GM21390 (cell line): ENCODE results near the gene CMTM1.
"Not testable (repeated sequence)": the region's sequence is repeated elsewhere in the genome, so short reads cannot be mapped to it uniquely, and the experiment has no call there.

Experiments
- ATAC-seq: cut with Tn5 transposase; IDR thresholded peaks from one replicate; pipeline ENCODE4 v1.9.1; 2021; ENCODE audit not compliant: unreplicated experiment

The CMTM1 gene

DNA sequence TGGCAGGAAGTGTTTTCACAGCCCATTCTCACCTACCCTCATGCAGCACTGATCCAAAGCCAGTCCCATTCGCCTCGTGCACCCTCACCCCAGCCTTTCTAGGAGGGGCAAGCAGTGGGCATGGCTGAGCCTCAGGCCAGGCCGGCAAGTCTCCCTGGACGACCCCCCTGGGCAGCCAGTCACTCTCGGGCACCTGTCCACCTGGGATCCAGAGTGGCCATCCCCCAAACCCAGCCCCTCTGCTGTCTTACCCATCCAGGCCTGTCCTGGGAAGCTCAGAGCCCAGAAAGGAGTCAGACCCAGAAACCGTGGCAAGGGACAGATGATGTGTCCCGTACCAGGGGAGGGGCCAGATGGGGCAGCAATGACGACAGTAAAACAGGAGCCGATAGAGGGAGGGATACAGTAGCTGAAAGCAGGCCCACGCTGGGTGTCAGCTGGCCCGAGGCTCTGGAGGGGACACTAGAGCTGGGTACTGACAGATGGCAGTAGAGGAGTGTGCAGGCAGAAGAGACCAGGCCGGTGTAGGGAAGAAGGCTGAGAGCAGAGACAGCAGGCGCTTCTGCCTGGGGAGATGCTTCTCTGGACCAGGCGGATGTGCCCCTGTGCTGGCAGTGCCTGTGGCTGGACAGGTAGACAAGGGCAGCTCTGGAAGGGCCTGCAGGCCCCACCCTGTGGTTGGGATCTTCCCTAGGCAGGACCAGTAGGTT is 44.0 kb downstream of the CMTM1 start:
- ATAC-seq, result no peak

DNA sequence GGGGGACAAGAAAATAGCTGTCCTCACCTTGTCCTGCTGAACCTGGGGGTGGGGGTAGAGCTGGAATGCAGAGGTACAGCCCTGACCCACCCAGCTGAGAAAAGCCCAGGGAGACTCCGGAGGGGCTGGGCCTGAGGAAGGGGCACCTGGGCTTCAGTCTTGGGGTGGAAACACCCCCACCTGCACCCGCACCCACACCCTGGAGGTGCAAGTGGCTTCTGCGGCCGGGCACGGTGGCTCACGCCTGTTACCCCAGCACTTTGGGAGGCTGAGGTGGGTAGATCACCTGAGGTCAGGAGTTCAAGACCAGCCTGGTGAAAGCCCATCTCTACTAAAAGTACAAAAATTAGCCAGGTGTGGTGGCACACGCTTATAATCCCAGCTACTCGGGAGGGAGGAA is 45.7 kb downstream of the CMTM1 start:
- not testable (repeated sequence) for ATAC-seq

DNA sequence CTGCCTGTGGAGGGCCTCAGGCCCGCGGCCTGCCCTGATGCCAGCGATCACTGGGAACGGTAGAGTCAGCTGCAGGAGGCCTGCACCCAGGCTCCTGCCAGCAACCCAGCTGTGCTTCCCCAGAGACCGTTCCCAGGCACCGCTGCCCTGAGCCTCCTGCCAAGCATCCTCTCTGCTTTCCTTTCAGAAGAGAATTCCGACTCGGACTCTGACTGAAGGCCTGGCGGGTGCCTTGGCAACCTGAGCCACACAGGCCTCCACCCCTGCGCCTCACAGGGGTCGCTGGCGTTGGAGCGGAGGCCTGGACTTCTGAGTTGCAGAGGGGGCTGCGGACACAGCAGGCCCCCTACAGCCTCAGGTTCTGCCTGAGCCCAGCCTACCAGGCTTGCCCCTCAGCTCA is 46.2 kb downstream of the CMTM1 start:
- ATAC-seq, result no peak

DNA sequence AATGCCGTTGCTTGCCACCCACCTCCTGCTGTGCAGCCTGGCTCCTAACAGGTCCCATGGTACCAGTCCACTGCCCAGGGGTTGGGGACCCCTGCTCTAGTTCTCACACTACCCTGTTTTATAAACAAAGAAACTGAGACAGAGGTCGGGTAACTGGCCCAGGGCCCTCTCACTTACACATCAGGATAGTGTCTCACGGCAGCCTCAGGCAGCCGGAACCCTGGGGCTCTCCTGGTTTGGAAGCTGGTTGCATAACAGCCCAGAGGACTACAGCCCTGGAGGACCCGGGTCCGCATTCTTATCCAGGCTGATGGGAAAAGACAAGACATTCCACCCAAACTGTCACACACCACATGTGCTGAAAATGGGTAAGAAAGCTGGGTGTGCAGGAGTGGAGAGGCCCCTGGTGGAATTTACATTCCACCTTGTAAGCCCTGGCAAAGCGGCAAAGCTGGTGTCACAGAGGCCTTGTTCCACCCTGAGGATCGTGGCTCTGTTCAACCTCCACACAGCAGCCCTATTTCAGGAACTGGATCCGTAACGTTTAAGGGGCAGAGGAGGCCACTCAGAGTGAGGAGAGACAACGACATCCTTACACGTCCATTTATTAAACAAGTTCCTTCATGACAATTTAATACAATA is 48.0 kb downstream of the CMTM1 start:
- no peak for ATAC-seq

DNA sequence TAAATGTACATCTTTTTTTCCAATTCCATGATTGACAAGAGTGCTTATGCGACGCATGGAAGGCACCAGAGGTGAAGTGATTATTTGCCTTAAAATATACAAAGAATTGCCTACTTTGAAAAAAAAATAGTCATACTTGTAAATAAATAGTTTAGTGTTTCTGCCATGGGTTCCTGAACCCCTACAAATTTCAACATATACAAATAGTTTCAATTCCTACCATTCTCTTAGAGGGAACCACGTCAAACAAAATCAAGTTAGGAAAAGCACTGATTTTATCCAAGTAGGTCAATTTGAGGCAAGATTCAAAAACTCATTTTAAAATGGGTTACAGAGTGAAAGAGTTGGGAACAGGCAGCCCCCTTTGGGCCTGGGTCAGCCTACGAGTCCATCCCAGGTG is 49.9 kb downstream of the CMTM1 start:
- ATAC-seq, result no peak

DNA sequence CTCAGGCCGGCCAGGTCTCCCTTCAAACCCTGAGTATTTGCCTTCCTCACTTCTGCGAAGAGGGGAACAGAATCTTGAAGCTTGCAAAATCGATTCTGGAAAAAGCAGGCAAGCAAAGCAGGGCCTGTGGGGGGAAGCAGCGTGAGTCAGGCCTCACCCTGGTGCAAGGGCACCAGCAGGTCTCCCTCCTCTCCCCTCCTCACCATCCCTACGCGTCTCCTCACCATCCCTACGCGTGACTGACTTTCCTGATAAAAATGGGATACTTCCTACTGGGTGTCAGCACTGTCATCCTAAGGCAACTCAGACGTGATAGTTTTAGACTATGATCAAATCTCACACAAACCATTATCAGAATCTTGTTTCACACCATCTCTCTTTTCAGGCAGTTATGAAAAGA is 50.4 kb downstream of the CMTM1 start:
- ATAC-seq, result no peak

DNA sequence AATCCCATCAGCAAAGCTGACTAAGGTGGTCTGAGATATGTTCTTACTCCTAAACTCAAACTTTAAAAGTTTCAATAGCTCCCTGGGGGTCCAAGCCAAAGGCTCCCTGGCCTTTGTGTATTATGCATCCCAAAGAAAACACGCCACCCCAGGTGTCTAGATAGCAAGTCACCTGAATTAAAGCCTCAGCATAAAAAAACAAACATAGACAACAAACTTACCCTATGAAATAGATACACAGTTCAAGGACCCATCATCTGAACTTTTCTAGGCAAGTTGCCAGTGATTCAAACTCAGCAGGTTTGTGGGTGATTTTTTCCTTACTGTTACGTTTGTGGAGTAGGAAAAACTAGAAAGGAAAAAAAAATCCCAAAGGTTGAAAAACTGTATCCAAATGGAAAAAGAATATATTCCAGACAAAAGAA is 50.8 kb downstream of the CMTM1 start:
- no peak for ATAC-seq

DNA sequence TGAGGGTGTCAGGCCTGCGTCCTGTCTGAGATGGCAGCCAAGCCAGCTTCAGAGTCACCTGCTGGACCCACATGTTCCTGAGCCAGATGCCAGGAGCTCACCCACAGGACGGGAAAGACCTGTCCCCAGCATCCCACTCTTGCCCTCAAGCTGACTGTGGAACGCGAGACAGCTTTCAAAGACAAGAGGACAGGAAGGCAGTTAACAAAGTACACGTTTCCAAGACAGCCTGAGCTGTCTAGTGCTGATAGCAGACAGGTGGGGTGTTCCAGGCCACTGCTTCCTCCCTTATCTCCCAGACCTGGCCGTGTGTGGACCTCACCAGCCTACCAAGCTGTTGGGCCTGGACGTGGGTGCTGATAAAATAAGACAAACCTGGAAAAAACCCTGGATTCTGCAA is 51.5 kb downstream of the CMTM1 start:
- no peak for ATAC-seq

DNA sequence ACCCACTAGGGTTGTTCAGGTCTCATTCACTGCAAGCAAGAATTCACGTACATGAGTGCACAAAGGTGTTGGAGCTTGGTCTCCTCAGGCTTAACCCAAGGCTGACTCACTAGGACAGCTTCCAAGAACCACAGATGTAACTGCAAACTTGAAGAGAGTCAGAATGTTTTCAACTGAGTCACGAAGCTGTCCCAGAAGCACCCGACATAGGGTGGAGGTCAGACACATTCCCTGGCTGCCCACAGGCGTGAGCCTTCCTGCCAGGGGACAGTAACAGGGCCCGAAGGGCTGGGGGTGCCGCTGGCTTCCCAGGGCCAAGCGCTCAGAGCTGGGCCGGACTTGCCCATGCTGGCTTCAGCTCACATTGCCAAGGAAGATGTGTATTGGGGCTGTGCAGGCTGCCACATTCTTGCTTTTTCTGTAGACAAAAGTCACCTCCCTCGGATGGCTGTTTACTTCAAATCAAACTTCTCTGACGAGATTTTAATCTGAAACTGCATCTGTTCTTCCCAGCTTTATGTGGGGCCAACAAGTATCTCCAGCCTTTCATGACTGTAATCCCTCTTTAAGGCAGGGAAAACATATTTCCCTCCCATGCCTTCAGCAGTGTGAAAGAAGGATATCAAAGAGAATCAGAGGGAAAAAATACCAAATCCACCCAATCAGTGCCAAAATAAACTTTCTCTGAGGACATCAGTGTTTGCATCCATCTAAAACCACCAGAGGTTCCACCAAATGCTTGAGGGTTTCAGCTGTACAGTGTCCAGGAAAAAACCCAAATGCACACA is 52.5 kb downstream of the CMTM1 start:
- ATAC-seq, result no peak

DNA sequence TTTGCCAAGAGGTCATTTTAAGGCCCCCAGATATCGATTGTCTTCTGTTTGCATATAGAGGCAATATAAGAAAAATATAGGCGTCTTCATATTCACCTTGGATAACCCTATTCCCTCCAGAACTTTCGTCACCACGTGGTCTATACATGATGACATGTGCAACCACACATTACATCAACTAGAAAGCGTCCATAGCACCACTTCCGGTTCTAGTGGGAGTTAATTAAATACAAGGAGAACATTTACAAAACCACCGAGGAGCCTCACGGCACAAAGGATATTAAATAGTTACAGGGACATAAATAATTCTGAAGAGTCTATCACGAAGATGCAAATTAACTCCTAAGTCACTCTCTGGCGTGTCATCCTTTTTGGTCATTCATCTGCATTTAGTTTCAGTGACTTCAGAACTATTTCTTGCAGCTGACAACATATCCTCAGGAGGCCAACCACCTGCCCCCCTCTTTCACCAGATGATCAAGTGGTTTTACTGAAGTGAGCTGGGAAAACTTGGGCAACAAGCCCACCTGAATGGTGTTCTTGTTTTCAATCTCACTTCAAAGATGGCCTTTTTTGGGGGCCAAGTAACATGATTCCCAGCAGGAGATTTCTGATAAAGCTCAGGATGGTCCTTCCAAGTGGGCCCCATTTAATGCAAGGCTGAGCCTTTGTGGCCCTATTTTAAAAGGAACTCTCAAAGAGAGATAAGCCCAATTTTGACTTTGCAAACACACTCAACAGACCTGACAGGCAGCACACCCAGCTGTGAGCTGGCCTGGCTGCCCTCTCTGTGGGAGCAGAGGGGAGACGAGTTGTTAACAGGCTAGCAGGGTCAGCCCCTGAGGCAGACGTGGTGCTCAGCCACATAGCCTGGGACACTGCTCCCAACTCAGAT is 53.5 kb downstream of the CMTM1 start:
- no peak for ATAC-seq

DNA sequence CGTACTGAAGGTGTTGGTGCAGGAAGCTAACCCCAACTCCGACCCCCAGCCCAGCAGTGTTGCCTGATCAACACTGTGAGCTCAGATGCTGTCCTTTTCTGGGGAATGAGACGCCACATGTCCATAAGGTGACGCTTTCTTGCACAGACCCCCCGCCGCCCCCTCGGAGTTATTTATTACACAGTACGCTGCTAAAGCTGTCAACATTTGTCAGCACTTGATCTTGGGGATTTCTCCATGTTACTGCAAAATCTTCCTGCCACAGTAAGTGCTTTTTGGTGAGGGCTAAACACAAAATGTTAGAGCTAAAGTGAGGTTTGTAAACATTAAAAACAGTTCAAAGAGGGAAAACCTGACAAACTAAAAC is 54.2 kb downstream of the CMTM1 start:
- no peak for ATAC-seq

DNA sequence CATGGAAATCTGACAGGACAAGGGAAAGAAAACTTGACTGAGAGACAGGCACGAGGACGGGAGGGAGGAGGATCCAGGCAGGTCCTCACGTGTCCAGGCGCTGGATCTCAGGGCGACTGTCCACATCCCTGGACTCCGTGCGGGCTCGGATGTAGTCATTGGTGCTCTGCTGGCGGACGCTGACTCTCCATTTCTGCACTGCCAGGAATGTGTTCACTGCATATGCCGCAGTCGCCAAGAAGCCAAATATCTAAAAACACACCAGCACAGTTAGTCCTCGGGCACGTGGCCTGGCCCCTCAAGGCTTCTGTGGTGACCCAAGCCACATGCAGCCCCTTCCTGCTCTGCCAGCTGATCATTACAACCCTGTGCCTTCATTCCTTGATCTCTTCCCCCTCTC is 55.7 kb downstream of the CMTM1 start:
- ATAC-seq, result no peak

DNA sequence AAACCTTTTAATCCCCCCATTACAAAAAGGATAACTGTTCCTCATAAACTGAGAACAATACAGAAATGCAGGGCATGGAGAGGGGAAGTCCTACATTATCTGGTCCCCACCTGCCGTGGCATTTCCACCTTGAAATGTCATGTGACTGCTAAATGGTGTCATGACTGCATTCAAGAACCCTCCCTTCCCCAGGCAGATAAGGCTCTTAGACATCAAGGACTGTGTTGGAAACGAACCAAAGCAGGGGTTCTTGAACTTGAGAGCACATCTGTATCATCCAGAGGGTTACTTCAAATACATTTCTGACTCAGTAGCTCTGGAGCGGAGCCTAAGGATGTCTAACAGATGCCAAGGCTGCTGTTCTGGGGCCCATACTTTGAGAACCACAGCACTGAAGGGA is 56.6 kb downstream of the CMTM1 start:
- no peak for ATAC-seq

DNA sequence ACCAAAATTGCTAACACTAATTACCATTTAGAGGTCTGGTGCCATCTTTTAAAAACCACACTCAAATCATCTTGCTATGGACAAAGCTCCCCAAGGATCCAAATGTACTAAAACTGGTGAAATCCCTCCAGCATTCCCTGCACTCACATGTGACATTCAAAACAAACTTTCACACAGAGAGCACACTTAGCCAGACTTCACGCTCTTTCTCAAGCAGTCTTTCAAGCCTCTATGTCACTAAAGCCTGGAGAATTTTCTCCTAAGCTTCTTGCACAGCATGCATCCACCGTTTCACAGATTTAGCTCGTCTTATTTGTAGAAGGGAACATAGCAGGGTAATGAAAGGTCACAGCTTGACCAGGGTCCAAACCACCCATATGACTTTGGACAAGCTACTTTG is 57.5 kb downstream of the CMTM1 start:
- ATAC-seq, result no peak

DNA sequence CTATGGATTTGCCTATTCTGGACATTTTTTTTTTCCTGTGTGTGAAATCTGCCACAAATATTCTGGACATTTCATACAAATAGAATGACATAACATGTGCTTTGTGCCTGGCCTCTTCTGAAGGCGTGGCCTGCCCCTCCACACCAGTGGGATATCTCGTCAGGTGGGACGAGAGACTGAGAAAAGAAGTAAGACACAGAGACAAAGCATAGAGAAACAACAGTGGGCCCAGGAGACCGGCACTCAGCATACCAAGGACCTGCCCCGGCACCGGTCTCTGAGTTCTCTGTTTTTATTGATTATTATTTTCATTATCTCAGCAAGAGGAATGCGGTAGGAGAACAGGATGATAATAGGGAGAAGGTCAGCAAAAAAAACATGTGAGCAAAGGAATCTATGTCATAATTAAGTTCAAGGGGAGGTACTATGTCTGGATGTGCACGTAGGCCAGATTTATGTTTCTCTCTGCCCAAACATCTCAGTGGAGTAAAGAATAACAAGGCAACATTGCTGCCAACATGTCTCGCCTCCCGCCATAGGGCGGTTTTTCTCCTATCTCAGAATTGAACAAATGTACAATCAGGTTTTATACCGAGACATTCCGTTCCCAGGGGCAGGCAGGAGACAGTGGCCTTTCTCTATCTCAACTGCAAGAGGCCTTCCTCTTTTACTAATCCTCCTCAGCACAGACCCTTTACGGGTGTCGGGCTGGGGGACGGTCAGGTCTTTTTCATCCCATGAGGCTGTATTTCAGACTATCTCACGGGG is 61.6 kb downstream of the CMTM1 start:
- not testable (repeated sequence) for ATAC-seq
